K562 (cell line): Measurements from ENCODE around the gene ZSCAN22. TPM values are rescaled to one million over a fixed set of nuclear protein-coding genes. Genes with fewer than 3 reads are reported as not detected.

Experiments used
- ATAC-seq: fragments of 200-7000 bp; cut with Tn5 transposase; 3 replicates; pipeline ENCODE4 v1.9.1; 2020; ENCODE audit warnings: moderate library complexity
- BruUV-seq: library from RNA; stranded (reverse); fragments of 400-500 nt; replicated peaks from 2 replicates; lab custom pipeline; 2021; lab: Mats Ljungman, UMichigan
- CTCF ChIA-PET: fragments of 300-600 bp; formaldehyde crosslinking; extraction: SDS; loops from one replicate; lab custom pipeline; 2021; ENCODE audit warnings: low intra/inter-chr PET ratio; lab: Yijun Ruan, JAX
- POLR2A ChIA-PET: fragments of 300-600, 350-650 bp; sonication (Branson Sonifier 250); formaldehyde crosslinking; extraction: SDS; loops from one replicate; lab custom pipeline; 2021; ENCODE audit warnings: antibody characterized with exemption, inconsistent platforms; lab: Yijun Ruan, JAX
- DNase-seq, 4 experiments: peaks; one replicate each; pipeline versions ENCODE4 v3.0.0 to v3.0.0-alpha.2; 2011 to 2018; ENCODE audit warnings: low spot score in 3 of 4, mixed read lengths in 3 of 4; ENCODE audit errors: extremely low read depth in 1 of 4
- FAIRE-seq: peaks from 2 replicates; lab custom pipeline; 2011; peaks lifted over from hg19 to GRCh38; lab: Jason Lieb, UNC
- H2AFZ ChIP-seq: 2 replicates; pipeline ENCODE4 v1.6.0; 2011; ENCODE audit warnings: low read depth, low read length, control low read depth, inconsistent platforms
- H3K27ac ChIP-seq: fragments of 200-600 bp; 3 replicates; pipeline ENCODE4 v1.8.0; 2011; ENCODE audit warnings: low read depth, mild to moderate bottlenecking, control low read depth, inconsistent platforms, low read length, moderate library complexity, mixed read lengths; ENCODE audit errors: extremely low read depth
- H3K27me3 ChIP-seq, 2 experiments: fragments of 300-600 bp in 1 of 2; 2 replicates in 1 of 2; 3 replicates in 1 of 2; pipeline versions ENCODE4 v1.6.0 to v1.8.0; 2011; ENCODE audit warnings: inconsistent platforms in 2 of 2, low read length in 2 of 2, mild to moderate bottlenecking in 1 of 2, mixed read lengths in 1 of 2, moderate library complexity in 1 of 2; ENCODE audit not compliant: control insufficient read depth in 2 of 2, insufficient read depth in 2 of 2
- H3K36me3 ChIP-seq: fragments of 300-600 bp; 3 replicates; pipeline ENCODE4 v1.8.0; 2011; ENCODE audit warnings: mild to moderate bottlenecking, low read length, inconsistent platforms; ENCODE audit not compliant: control insufficient read depth, insufficient read depth
- H3K4me1 ChIP-seq, 2 experiments: fragments of 200-600 bp in 1 of 2; replicated peaks in 1 of 2; 2 replicates in 1 of 2; 3 replicates in 1 of 2; pipeline versions ENCODE4 v1.5.1 to v1.8.0; 2011; ENCODE audit warnings: inconsistent platforms in 2 of 2, low read length in 2 of 2, mild to moderate bottlenecking in 1 of 2, mixed read lengths in 1 of 2, moderate library complexity in 1 of 2; ENCODE audit not compliant: control insufficient read depth in 2 of 2, insufficient read depth in 2 of 2
- H3K4me2 ChIP-seq: 2 replicates; pipeline ENCODE4 v1.6.1; 2011; ENCODE audit warnings: low read length, control low read depth, inconsistent platforms, mixed read lengths; ENCODE audit not compliant: insufficient read depth
- H3K4me3 ChIP-seq: fragments of 200-600 bp; sonication (generic), shearing (Covaris generic); 2 replicates; pipeline ENCODE4 v1.5.1; 2016; ENCODE audit warnings: control low read depth, inconsistent platforms
- H3K79me2 ChIP-seq: fragments of 200-600 bp; 3 replicates; pipeline ENCODE4 v1.8.0; 2011; ENCODE audit warnings: low read length, inconsistent platforms; ENCODE audit not compliant: control insufficient read depth, insufficient read depth
- H3K9ac ChIP-seq, 2 experiments: 2 replicates each; pipeline versions ENCODE4 v1.6.0 to v1.6.1; 2011; ENCODE audit warnings: low read depth in 2 of 2, low read length in 2 of 2, control low read depth in 1 of 2, inconsistent platforms in 1 of 2, mild to moderate bottlenecking in 1 of 2, mixed read lengths in 1 of 2; ENCODE audit not compliant: insufficient read depth in 1 of 2
- H3K9me1 ChIP-seq: one replicate; pipeline ENCODE4 v1.6.0; 2011; ENCODE audit warnings: inconsistent platforms, mild to moderate bottlenecking, low read length, moderate library complexity; ENCODE audit not compliant: control insufficient read depth, insufficient read depth
- H3K9me3 ChIP-seq: replicated peaks from 2 replicates; pipeline ENCODE4 v1.5.1; 2011; ENCODE audit warnings: low read depth, low read length, inconsistent platforms; ENCODE audit not compliant: control insufficient read depth, insufficient read depth
- H4K20me1 ChIP-seq: replicated peaks from 2 replicates; pipeline ENCODE4 v1.6.1; 2011; ENCODE audit warnings: low read length, inconsistent platforms, mixed read lengths; ENCODE audit not compliant: control insufficient read depth, insufficient read depth
- BRCA1 ChIP-seq, 2 experiments: fragments of 450-650 bp in 1 of 2; sonication (generic) in 1 of 2; formaldehyde crosslinking in 1 of 2; IDR thresholded peaks; 2 replicates each; pipeline versions ENCODE4 v1.5.0 to v1.6.1; 2017 to 2020; ENCODE audit warnings: mild to moderate bottlenecking in 1 of 2, missing genetic modification reagents in 1 of 2
- CBFA2T2 ChIP-seq: fragments of 450-650 bp; conservative IDR thresholded peaks from 2 replicates; pipeline ENCODE4 v1.6.1; 2017; ENCODE audit warnings: mild to moderate bottlenecking
- CBX2 ChIP-seq: fragments of 200-600 bp; sonication (generic); IDR thresholded peaks from one replicate; pipeline ENCODE4 v1.6.1; 2012; ENCODE audit warnings: mild to moderate bottlenecking, low read length, inconsistent platforms; ENCODE audit not compliant: insufficient read depth, poor library complexity, severe bottlenecking
- CCNT2 ChIP-seq: IDR thresholded peaks from 2 replicates; pipeline ENCODE4 v1.6.1; 2011; ENCODE audit warnings: borderline replicate concordance, low read depth, mild to moderate bottlenecking, moderate library complexity, mixed read lengths, low read length; ENCODE audit not compliant: insufficient read length; ENCODE audit errors: extremely low read depth
- MCM5 ChIP-seq: fragments of 450-650 bp; IDR thresholded peaks from 2 replicates; pipeline ENCODE4 v1.6.1; 2016; ENCODE audit warnings: low read depth
- PRPF4 ChIP-seq: fragments of 200-400 bp; formaldehyde crosslinking; IDR thresholded peaks from one replicate; pipeline ENCODE4 v1.6.1; 2017; ENCODE audit warnings: low read length, low read depth, mild to moderate bottlenecking; ENCODE audit not compliant: insufficient read depth, poor library complexity, severe bottlenecking
- SMAD4 ChIP-seq: fragments of 250-450 bp; sonication (Bioruptor Pico); conservative IDR thresholded peaks from 2 replicates; pipeline ENCODE4 v1.8.0; 2021; ENCODE audit warnings: inconsistent platforms, mild to moderate bottlenecking, moderate library complexity
- SREBF2 ChIP-seq: sonication (generic); formaldehyde crosslinking; IDR thresholded peaks from 2 replicates; pipeline ENCODE4 v1.4.0; 2020; ENCODE audit warnings: mild to moderate bottlenecking, missing genetic modification reagents
- TCF3 ChIP-seq: sonication (generic); formaldehyde crosslinking; IDR thresholded peaks from 2 replicates; pipeline ENCODE4 v1.4.0; 2020; ENCODE audit warnings: mild to moderate bottlenecking, missing genetic modification reagents
- TCFL5 ChIP-seq: fragments of 250-450 bp; sonication (Bioruptor Pico); conservative IDR thresholded peaks from 2 replicates; pipeline ENCODE4 v1.6.1; 2021; ENCODE audit warnings: mild to moderate bottlenecking, moderate library complexity, matching md5 sums
- TRIM24 ChIP-seq, 2 experiments: fragments of 450-650 bp; IDR thresholded peaks; 2 replicates each; pipeline ENCODE4 v1.6.1; 2016
- TRIM28 ChIP-seq: fragments of 450-650 bp; IDR thresholded peaks from 2 replicates; pipeline ENCODE4 v1.6.1; 2017
- WHSC1 ChIP-seq: IDR thresholded peaks from one replicate; pipeline ENCODE4 v1.6.1; 2012; ENCODE audit warnings: low read length, control low read depth, inconsistent platforms
- ZNF134 ChIP-seq: fragments of 250-450 bp; sonication (Bioruptor Pico); conservative IDR thresholded peaks from 2 replicates; pipeline ENCODE4 v1.4.0; 2020
- WGBS: fragments of 100-300 bp; shearing (Covaris generic); methylation state at CpG from one replicate; pipeline ENCODE4 v1.1.6; 2016; ENCODE audit warnings: low coverage, mixed read lengths; ENCODE audit not compliant: insufficient coverage; ENCODE audit errors: missing lambda C conversion rate; 5-methylcytosine and 5-hydroxymethylcytosine counted together
- in situ Hi-C: fragments of 300-500 bp; cut with MboI; formaldehyde crosslinking; loops from 4 replicates; pipeline ENCODE4 v1.15.0; 2018; ENCODE audit warnings: inconsistent platforms, mixed read lengths
- intact Hi-C: fragments of 100-400 bp; cut with micrococcal nuclease; formaldehyde crosslinking; loops from 2 replicates; pipeline ENCODE4 v1.14.2; 2022
- polyA plus RNA-seq, 8 experiments: library from polyadenylated mRNA; depleted of rRNA in 4 of 8; stranded (reverse) in 5 of 8; unstranded in 3 of 8; fragments of >200 nt; fragmentation: Nextera tagmentation in 2 of 8; fragmentation: Illumina TruSeq in 1 of 8; extraction: Ambion mirVana in 2 of 8; extraction: Trizol in 1 of 8; gene quantifications; 2 replicates each; pipeline versions ENCODE4 v1.2.1 to v1.2.3, GENCODE V29; 2011 to 2014; ENCODE audit warnings: inconsistent platforms in 1 of 8, missing spikeins in 1 of 8
- total RNA-seq, 7 experiments: library from RNA; depleted of rRNA in 6 of 7; stranded (reverse); fragments of >200 nt in 6 of 7; fragmentation: Illumina TruSeq in 2 of 7; extraction: Trizol in 2 of 7; gene quantifications; 2 replicates each; pipeline versions ENCODE4 v1.2.1 to v1.2.3, GENCODE V29; 2011 to 2021; ENCODE audit warnings: low replicate concordance in 1 of 7
- TF ChIP-seq, protein P1 (sequence below): fragments of 450-650 bp; IDR thresholded peaks from 2 replicates; pipeline ENCODE4 v1.6.1; 2018; ENCODE audit warnings: mild to moderate bottlenecking, low read depth; ENCODE audit not compliant: partially characterized antibody

The ZSCAN22 gene
- total and polyA plus RNA-seq, 9 of the 15 experiments (the other 6 are each of a cell fraction or from before 2014, with no cell fraction given) = 0.98 to 5.3 (median 3.0) TPM

DNA sequence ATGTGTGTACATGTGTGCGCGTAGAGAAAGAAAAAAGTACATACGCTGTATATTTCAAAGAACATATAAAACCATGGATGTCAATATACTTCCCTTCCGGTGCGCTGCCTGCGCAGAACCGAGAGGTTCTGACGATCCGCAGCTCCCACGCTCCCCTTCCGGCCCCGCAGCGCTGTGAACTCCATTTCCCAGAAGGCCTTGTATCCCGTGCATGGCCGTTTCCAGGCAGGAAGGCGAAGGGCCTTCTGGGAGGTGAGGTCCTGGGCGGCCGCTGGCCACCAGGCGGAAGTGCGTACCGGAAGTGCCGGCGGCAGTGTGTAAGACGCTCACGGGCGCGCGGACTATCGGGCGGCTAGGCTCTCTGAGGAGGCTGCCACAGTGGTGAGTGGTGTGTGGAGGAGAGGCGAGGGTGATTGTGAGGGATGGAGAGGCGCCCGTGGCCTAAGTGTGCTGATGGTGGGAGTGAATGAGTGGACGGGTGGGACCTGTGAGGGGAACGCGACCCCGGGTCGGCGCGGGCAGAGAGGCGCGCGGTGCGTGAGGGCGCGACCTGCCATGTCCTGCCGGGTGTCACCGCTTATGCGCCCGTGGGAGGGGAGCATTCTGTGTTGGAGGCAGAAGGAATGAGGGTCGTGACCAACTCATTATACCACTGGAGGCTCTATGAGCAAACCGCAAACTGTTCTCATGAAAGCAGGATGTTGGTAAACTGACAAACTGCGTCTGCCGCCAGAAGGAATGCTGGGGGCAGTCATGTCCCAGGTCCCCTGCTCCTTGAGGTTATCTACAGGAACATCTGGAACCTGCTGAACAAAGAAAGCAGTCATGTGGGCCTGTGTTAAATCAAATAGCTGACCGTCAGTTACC, 21.5 kb upstream of the ZSCAN22 start, which contains the start of gene ERVK3-1 (continued):
- TF ChIP-seq CCNT2 = peak; percentile 48
- no peak for TF ChIP-seq BRCA1 (IDR thresholded peaks at IDR 0.05)
- 0 out of 2 replicates have a peak, but pooled peaks have one; percentile 37 for TF ChIP-seq BRCA1 (CRISPR knock-in tag; IDR thresholded peaks at IDR 0.05)
- TF ChIP-seq CBX2 = no peak
- TF ChIP-seq CBFA2T2 = peak; percentile 36
- no peak for TF ChIP-seq MCM5
- 0 out of 2 replicates have a peak, but pooled peaks have one; percentile 52 for TF ChIP-seq SMAD4
- TF ChIP-seq ZNF134 (CRISPR knock-in tag) = no peak
- TF ChIP-seq TRIM28 = peak; percentile 14; the same call in 1 of the 2 replicates
- no peak for TF ChIP-seq WHSC1
- TF ChIP-seq TCFL5 (CRISPR knock-in tag) = no peak

DNA sequence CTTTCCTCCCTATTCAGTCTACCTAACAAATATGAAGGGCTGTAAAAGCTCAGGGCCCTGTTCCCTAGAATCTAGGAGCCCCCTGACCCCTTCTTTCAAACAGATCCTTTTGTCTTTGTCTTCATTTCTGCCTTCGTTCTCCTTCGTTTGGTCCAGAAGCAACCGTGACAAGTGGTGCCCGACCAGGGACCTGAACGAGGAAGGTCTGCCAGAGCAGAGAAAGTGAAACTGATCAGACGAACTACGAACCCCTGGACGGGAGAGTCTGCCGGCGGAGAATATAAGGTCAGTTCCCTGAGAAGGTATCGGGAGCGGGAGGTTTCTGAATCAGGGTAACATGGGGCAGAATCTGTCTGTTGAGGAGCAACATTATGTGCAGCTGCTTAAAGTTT, 20.9 kb upstream of the ZSCAN22 start:
- POLR2A ChIA-PET = interaction anchor here (0.6 to 4.2 kb wide), 6 partner anchors 12 to 42 kb away, joined by 3 to 27 read pairs (median 6); partner anchors contain the start of gene ZSCAN22
- intact Hi-C loops (loop anchor here (1.0 to 2.0 kb wide), 3 partner anchors 20 to 57 kb away; partner anchors contain the start of genes ZNF497, ZNF8 and ZSCAN22), in situ Hi-C loops (no loop called here)
- 47% methylated on average over 12 of the region's 12 CpGs for WGBS
- Histone ChIP-seq H3K4me1 (peaks cover 7 to 15% of the 10 kb centered on the region in 2 experiments; a peak in 4 of 5 replicates), H3K79me2 (peaks cover 36% of the 10 kb centered on the region), H3K9me1 (no peaks in the 10 kb centered on the region), H2AFZ (no peak overlapping the region; the same call in 1 of the 2 replicates), H4K20me1 (no peaks in the 10 kb centered on the region), H3K4me2 (peak overlapping the region; percentile 99), H3K36me3 (peaks cover 54% of the 10 kb centered on the region), H3K27me3 (no peaks in the 10 kb centered on the region), H3K4me3 (peak overlapping the region; percentile 98), H3K27ac (peak overlapping the region; percentile 98), H3K9ac (peak overlapping the region; percentile 91 to 96; a peak in 3 of 4 replicates), H3K9me3 (peaks cover 3% of the 10 kb centered on the region)
- CTCF ChIA-PET = no interaction called here
- DNase-seq (no peak), FAIRE-seq (no peak), ATAC-seq (no peak)
- BruUV-seq = no TSS peak
- TF ChIP-seq TRIM24 (IDR thresholded peaks at IDR 0.05) = 0 out of 4 replicates have a peak, but pooled peaks of 1 of the 2 experiments have one; percentile 3
- 0 out of 2 replicates have a peak, but pooled peaks have one; percentile 80 for TF ChIP-seq SREBF2
- no peak for TF ChIP-seq PRPF4
- TF ChIP-seq, protein P1, sequence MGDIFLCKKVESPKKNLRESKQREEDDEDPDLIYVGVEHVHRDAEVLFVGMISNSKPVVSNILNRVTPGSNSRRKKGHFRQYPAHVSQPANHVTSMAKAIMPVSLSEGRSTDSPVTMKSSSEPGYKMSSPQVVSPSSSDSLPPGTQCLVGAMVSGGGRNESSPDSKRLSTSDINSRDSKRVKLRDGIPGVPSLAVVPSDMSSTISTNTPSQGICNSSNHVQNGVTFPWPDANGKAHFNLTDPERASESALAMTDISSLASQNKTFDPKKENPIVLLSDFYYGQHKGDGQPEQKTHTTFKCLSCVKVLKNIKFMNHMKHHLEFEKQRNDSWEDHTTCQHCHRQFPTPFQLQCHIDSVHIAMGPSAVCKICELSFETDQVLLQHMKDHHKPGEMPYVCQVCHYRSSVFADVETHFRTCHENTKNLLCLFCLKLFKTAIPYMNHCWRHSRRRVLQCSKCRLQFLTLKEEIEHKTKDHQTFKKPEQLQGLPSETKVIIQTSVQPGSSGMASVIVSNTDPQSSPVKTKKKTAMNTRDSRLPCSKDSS = peak; percentile 40
- TF ChIP-seq TCF3 (CRISPR knock-in tag) = 0 out of 2 replicates have a peak, but pooled peaks have one; percentile 1
